HepG2 (cell line): ENCODE data around the gene KRTAP10-8. TPM values are rescaled to one million over a fixed set of nuclear protein-coding genes. Genes with fewer than 3 reads are reported as not detected.
"Not testable (repeated sequence)": the region's sequence is repeated elsewhere in the genome, so short reads cannot be mapped to it uniquely, and the experiment has no call there.

Source experiments
- ATAC-seq: fragments of 200-7000 bp; cut with Tn5 transposase; 3 replicates; pipeline ENCODE4 v1.9.1; 2020; ENCODE audit warnings: mild to moderate bottlenecking, moderate library complexity
- BruUV-seq: library from RNA; stranded (reverse); fragments of 400-500 nt; replicated peaks from 2 replicates; lab custom pipeline; 2021; lab: Mats Ljungman, UMichigan
- CTCF ChIA-PET: fragments of 300-600 bp; formaldehyde crosslinking; extraction: SDS; loops from one replicate; lab custom pipeline; 2021; ENCODE audit warnings: low total read pairs, inconsistent platforms, low intra/inter-chr PET ratio; lab: Yijun Ruan, JAX
- POLR2A ChIA-PET: fragments of 350-600 bp; sonication (Branson Sonifier 250); formaldehyde crosslinking; loops from one replicate; lab custom pipeline; 2020; ENCODE audit warnings: antibody characterized with exemption, inconsistent platforms; lab: Yijun Ruan, JAX
- DNase-seq: peaks from one replicate; pipeline ENCODE4 v3.0.0-alpha.2; 2015; ENCODE audit warnings: low spot score
- FAIRE-seq: peaks from 3 replicates; lab custom pipeline; 2011; peaks lifted over from hg19 to GRCh38; lab: Jason Lieb, UNC
- H2AFZ ChIP-seq: one replicate; pipeline ENCODE4 v1.6.1; 2011; ENCODE audit warnings: low read length, inconsistent platforms
- H3K27ac ChIP-seq: fragments of 300-600 bp; 3 replicates; pipeline ENCODE4 v1.8.0; 2011; ENCODE audit warnings: mixed run types, mild to moderate bottlenecking, mixed read lengths, low read length, inconsistent platforms; ENCODE audit not compliant: insufficient read depth; ENCODE audit errors: extremely low read length
- H3K27me3 ChIP-seq, 2 experiments: fragments of 200-600 bp in 1 of 2; 2 replicates in 1 of 2; 3 replicates in 1 of 2; pipeline versions ENCODE4 v1.6.0 to v1.8.0; 2011; ENCODE audit warnings: low read length in 2 of 2, mild to moderate bottlenecking in 2 of 2, moderate library complexity in 2 of 2, inconsistent platforms in 1 of 2; ENCODE audit not compliant: insufficient read depth in 2 of 2, control insufficient read depth in 1 of 2
- H3K36me3 ChIP-seq, 2 experiments: fragments of 200-600 bp in 1 of 2; replicated peaks in 1 of 2; 2 replicates in 1 of 2; 3 replicates in 1 of 2; pipeline versions ENCODE4 v1.5.1 to v1.8.0; 2011; ENCODE audit warnings: low read length in 2 of 2, inconsistent platforms in 1 of 2; ENCODE audit not compliant: insufficient read depth in 2 of 2, control insufficient read depth in 1 of 2
- H3K4me1 ChIP-seq: 2 replicates; pipeline ENCODE4 v1.5.1; 2012; ENCODE audit warnings: low read length, inconsistent platforms; ENCODE audit not compliant: insufficient read depth
- H3K4me2 ChIP-seq: 2 replicates; pipeline ENCODE4 v1.6.0; 2011; ENCODE audit warnings: low read depth, low read length, inconsistent platforms
- H3K4me3 ChIP-seq, 3 experiments: fragments of 200-600 bp in 1 of 3; sonication (generic), shearing (Covaris generic) in 1 of 3; replicated peaks in 1 of 3; 2 replicates each; pipeline ENCODE4 v1.5.1; 2011 to 2016; ENCODE audit warnings: low read length in 3 of 3, inconsistent platforms in 2 of 3, low read depth in 2 of 3, mild to moderate bottlenecking in 2 of 3, control low read depth in 1 of 3, mixed read lengths in 1 of 3; ENCODE audit not compliant: insufficient read depth in 1 of 3
- H3K79me2 ChIP-seq: one replicate; pipeline ENCODE4 v1.6.1; 2011; ENCODE audit warnings: low read length, inconsistent platforms; ENCODE audit not compliant: insufficient read depth
- H3K9ac ChIP-seq: 2 replicates; pipeline ENCODE4 v1.6.0; 2011; ENCODE audit warnings: mild to moderate bottlenecking, low read depth, low read length, inconsistent platforms; ENCODE audit not compliant: insufficient read depth
- H3K9me3 ChIP-seq: 2 replicates; pipeline ENCODE4 v1.5.1; 2012; ENCODE audit warnings: mild to moderate bottlenecking, low read length
- H4K20me1 ChIP-seq: 2 replicates; pipeline ENCODE4 v1.6.0; 2011; ENCODE audit warnings: inconsistent platforms, mild to moderate bottlenecking, low read length, moderate library complexity; ENCODE audit not compliant: insufficient read depth
- ADNP ChIP-seq: sonication (generic); formaldehyde crosslinking; IDR thresholded peaks from 2 replicates; pipeline ENCODE4 v1.4.0; 2020; ENCODE audit warnings: missing genetic modification reagents
- DNMT1 ChIP-seq: sonication (generic); formaldehyde crosslinking; IDR thresholded peaks from 2 replicates; pipeline ENCODE4 v1.5.1; 2020; ENCODE audit warnings: mild to moderate bottlenecking, missing genetic modification reagents
- GATAD2A ChIP-seq: IDR thresholded peaks from 2 replicates; pipeline ENCODE4 v1.6.1; 2016
- HNRNPL ChIP-seq: fragments of 200-400 bp; formaldehyde crosslinking; IDR thresholded peaks from 2 replicates; pipeline ENCODE4 v1.6.1; 2017; ENCODE audit warnings: mild to moderate bottlenecking, low read depth, low read length
- PITX1 ChIP-seq: sonication (generic); formaldehyde crosslinking; IDR thresholded peaks from 2 replicates; pipeline ENCODE4 v1.5.1; 2020; ENCODE audit warnings: mild to moderate bottlenecking, missing genetic modification reagents
- RXRB ChIP-seq: IDR thresholded peaks from 2 replicates; pipeline ENCODE4 v1.6.1; 2016; ENCODE audit warnings: borderline replicate concordance, missing genetic modification reagents, missing compliant biosample characterization
- SP2 ChIP-seq: sonication (generic); formaldehyde crosslinking; IDR thresholded peaks from 2 replicates; pipeline ENCODE4 v1.5.1; 2020; ENCODE audit warnings: mild to moderate bottlenecking, missing genetic modification reagents
- ZNF737 ChIP-seq: sonication (generic); formaldehyde crosslinking; IDR thresholded peaks from 2 replicates; pipeline ENCODE4 v1.5.0; 2020; ENCODE audit warnings: missing genetic modification reagents, mild to moderate bottlenecking, borderline replicate concordance
- WGBS: methylation state at CpG from one replicate; pipeline ENCODE4 v1.1.6; 2017; ENCODE audit warnings: low lambda C conversion rate; 5-methylcytosine and 5-hydroxymethylcytosine counted together
- in situ Hi-C: cut with HindIII; loops from 2 replicates; pipeline ENCODE4 v1.10.0; 2017; ENCODE audit warnings: low pct_unique_long_range_greater_than_20kb; ENCODE audit not compliant: extremely low pct_ligation_motif_present
- intact Hi-C: fragments of 100-400 bp; cut with micrococcal nuclease; formaldehyde crosslinking; loops from one replicate; pipeline ENCODE4 v1.10.0; 2022; ENCODE audit not compliant: unreplicated experiment
- polyA plus RNA-seq, 8 experiments: library from polyadenylated mRNA; depleted of rRNA in 3 of 8; stranded (reverse) in 7 of 8; unstranded in 1 of 8; fragments of >200 nt; fragmentation: Illumina TruSeq in 4 of 8; extraction: Trizol in 4 of 8; gene quantifications; 2 replicates each; pipeline versions ENCODE4 v1.2.1 to v1.2.3, GENCODE V29; 2011 to 2016; ENCODE audit warnings: low read depth in 4 of 8, missing spikeins in 1 of 8, mixed read lengths in 1 of 8; ENCODE audit not compliant: insufficient read depth in 1 of 8
- total RNA-seq, 5 experiments: library from RNA; depleted of rRNA; stranded (reverse); fragments of >200 nt; fragmentation: Illumina TruSeq; extraction: Trizol; gene quantifications; 2 replicates each; pipeline ENCODE4 v1.2.3, GENCODE V29; 2016; ENCODE audit warnings: low read depth in 1 of 5
- TF ChIP-seq, protein P1 (sequence below): sonication (generic); formaldehyde crosslinking; IDR thresholded peaks from 2 replicates; pipeline ENCODE4 v1.4.0; 2020; ENCODE audit warnings: missing genetic modification reagents

KRTAP10-8 gene
- total and polyA plus RNA-seq, 2 of the 13 experiments (the other 11 are each of a cell fraction or from before 2014, with no cell fraction given) = not detected

- FAIRE-seq, H3K27me3 ChIP-seq, ATAC-seq: not testable (repeated sequence)
These were observed 20.1 kb upstream of the KRTAP10-8 start for GRCh38 chr21:44591801-44592130.

DNA sequence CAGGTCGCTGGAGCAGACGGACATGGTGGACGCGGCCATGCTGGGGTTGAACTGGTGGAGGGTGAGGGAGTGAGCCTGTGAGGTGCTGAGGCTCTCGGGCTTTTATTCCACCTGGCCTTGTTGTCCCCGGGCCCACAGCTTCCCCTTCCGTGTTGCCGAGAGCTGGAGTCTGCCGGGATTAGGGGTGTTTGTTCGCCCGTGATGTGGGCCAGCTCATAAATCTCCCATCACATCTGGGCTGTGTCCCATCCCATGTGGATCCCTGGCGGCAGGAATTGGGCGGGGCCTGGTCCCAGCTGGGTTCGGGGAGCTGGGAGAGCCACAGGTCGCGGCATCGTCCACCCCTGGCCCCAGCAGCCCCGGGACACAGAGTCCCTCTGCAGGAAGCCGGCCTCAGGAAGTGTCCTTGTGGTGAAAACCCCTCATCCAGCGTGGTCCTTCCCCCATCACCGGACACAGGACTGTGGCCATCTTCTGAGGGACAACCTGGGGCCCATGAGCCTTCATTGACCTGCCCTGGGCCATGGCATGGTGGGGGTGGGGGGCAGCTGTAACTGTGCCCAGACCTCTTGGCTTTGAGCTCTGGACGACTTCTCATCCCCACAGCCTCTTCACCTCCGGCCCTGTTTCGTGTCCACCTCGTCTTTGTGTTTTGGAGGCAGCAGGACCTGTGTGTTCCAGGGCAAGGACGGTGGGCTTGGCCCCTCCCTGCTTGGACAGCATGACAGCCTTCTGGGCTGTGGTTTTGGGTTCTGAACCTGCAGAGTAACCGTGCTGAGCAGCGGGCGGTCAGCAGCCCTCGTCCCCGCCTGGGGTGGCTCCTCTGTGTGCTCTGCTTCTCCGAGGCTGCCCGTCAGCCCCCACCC is 19.2 kb upstream of the KRTAP10-8 start, which contains the start of gene KRTAP10-6:
TSS of gene KRTAP10-6 (minus strand) at position 60 of the 866 bp plus-strand sequence. CDS start at position 39, 21 bp downstream.
- peak within 1 kb of the TSS; percentile 59 for H3K4me2 ChIP-seq
- no peaks in the 10 kb centered on the region for H3K9me3 ChIP-seq
- H3K27me3 ChIP-seq = no peaks in the 10 kb centered on the region; a peak in 1 of 5 replicates
- peaks cover 52% of the 10 kb centered on the region for H3K4me1 ChIP-seq
- in situ Hi-C loops = no loop called here
- WGBS = 83% methylated on average over 20 of the region's 33 CpGs
- peak within 1 kb of the TSS in 1 of 3 experiments; percentile 4; a peak in 1 of 6 replicates for H3K4me3 ChIP-seq
- no peaks in the 10 kb centered on the region for H3K36me3 ChIP-seq
- BruUV-seq = no TSS peak
- intact Hi-C loops = no loop called here
- ATAC-seq (peak; percentile 8; the same call in 2 of the 3 replicates), FAIRE-seq (no peak), DNase-seq (no peak)
- 0 out of 2 replicates have a peak within 1 kb of the TSS, but pooled peaks have one; percentile 2 for H3K9ac ChIP-seq
- no peaks in the 10 kb centered on the region for H3K79me2 ChIP-seq
- no peak within 1 kb of the TSS for H2AFZ ChIP-seq
- H4K20me1 ChIP-seq = no peaks in the 10 kb centered on the region
- TF ChIP-seq RXRB (CRISPR knock-in tag) (no peak), ZNF737 (0 out of 2 replicates have a peak, but pooled peaks have one; percentile 12), GATAD2A (CRISPR knock-in tag) (no peak), DNMT1 (CRISPR knock-in tag) (0 out of 2 replicates have a peak, but pooled peaks have one; percentile 41), SP2 (CRISPR knock-in tag) (0 out of 2 replicates have a peak, but pooled peaks have one; percentile 26), PITX1 (CRISPR knock-in tag) (0 out of 2 replicates have a peak, but pooled peaks have one; percentile 27)
- TF ChIP-seq, protein P1, sequence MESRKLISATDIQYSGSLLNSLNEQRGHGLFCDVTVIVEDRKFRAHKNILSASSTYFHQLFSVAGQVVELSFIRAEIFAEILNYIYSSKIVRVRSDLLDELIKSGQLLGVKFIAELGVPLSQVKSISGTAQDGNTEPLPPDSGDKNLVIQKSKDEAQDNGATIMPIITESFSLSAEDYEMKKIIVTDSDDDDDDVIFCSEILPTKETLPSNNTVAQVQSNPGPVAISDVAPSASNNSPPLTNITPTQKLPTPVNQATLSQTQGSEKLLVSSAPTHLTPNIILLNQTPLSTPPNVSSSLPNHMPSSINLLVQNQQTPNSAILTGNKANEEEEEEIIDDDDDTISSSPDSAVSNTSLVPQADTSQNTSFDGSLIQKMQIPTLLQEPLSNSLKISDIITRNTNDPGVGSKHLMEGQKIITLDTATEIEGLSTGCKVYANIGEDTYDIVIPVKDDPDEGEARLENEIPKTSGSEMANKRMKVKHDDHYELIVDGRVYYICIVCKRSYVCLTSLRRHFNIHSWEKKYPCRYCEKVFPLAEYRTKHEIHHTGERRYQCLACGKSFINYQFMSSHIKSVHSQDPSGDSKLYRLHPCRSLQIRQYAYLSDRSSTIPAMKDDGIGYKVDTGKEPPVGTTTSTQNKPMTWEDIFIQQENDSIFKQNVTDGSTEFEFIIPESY = peak; percentile 39; the same call in 1 of the 2 replicates
- POLR2A ChIA-PET = no interaction called here
- peak within 1 kb of the TSS; percentile 80 for H3K27ac ChIP-seq
- CTCF ChIA-PET = no interaction called here

More at GRCh38 chr21:44591801-44592130, 20.1 kb upstream of the KRTAP10-8 start:
- H3K4me1 ChIP-seq = peaks cover 52% of the 10 kb centered on the region
- WGBS = 80% methylated on average over 1 of the region's 4 CpGs
- H3K27ac ChIP-seq, H2AFZ ChIP-seq, H3K4me3 ChIP-seq, POLR2A ChIA-PET, H3K79me2 ChIP-seq, H3K36me3 ChIP-seq, H3K9me3 ChIP-seq, intact Hi-C loops, DNase-seq, BruUV-seq, H3K4me2 ChIP-seq, H3K9ac ChIP-seq, CTCF ChIA-PET, in situ Hi-C loops, H4K20me1 ChIP-seq: not testable (repeated sequence)
- TF ChIP-seq HNRNPL (0 out of 2 replicates have a peak, but pooled peaks have one; percentile 10), ADNP (0 out of 2 replicates have a peak, but pooled peaks have one; percentile 16)
